Activated CD8-positive, alpha-beta memory T cell treated with anti-CD3 and anti-CD28 coated beads for 48 hours (primary cell): ENCODE data around the gene GPR55.
A peak's percentile ranks its signal among the peaks of the same experiment; 100 is the strongest.

Source experiments
- DNase-seq, 3 experiments: peaks; one replicate each; pipeline ENCODE4 v3.0.0-alpha.2; 2020; ENCODE audit warnings: low read depth in 2 of 3, low spot score in 2 of 3

GPR55 gene

DNA sequence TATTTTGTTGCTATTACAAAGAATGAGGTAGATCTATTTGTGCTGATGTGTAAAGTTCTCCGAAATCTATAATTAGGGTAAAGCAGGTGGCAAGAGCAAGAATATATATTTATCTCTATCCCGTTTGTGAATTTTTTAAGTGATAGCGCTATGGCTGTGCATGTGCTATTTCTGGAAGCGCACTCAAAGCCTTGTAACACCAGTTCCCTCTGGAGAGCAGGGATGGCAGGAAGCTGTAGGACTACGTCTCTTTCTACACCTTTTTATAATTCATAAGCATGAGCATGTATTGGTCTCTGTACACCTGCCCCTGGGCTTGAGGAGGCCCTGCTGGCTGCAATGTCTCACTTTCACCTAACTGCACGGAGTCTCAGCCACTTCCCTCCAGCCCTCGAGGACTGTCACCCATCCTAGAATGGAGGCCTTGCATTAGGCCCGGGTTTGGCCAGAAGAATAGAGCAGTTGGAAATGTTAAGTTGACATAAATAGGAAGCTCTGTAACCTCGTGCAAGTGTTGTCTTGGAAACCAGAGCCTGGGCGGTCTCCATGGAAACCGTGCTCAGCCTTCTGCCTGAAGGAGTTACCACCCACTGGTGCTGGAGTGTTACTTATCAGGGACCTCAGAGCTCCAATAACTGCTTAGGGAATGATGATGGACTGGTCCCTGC lies 39.4 kb downstream of the GPR55 start:
- DNase-seq = no peak

DNA sequence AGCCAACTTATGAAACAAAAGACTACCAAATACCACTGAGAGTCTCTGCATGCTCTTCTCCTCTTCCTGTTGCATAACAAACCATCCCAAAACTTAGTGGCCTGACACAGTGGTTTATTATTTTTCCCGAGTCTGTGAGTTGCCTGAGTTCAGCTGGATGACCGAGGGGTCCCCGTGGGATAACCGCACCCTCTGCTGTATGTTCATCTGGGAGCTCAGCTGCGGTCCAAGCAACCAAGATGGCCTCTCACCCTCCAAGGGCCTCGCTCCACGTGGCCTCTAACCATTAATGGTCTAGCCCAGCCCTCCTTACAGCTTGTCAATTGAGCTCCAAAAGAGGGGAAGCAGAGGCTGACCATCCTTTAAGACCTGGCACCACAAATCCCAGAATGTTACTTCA lies 43.2 kb downstream of the GPR55 start:
- DNase-seq = no peak

DNA sequence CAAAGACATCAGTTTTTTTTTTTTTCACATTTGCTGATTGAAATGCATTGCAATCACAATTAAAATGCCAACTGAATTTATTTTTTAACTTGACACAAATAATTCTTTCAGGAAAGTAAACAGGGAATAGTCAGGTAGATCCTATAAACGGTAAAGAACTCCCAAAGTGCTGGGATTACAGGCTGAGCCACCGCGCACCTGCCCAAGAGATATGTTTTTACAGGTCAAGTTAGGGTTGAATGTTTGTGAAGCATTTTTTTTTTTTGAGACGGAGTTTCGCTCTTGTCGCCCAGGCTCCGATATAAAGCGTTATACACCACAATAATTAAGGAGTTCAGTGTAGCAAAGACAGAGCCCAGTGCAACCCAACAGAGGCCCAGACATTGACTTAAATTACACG lies 45.2 kb downstream of the GPR55 start:
- DNase-seq = no peak

DNA sequence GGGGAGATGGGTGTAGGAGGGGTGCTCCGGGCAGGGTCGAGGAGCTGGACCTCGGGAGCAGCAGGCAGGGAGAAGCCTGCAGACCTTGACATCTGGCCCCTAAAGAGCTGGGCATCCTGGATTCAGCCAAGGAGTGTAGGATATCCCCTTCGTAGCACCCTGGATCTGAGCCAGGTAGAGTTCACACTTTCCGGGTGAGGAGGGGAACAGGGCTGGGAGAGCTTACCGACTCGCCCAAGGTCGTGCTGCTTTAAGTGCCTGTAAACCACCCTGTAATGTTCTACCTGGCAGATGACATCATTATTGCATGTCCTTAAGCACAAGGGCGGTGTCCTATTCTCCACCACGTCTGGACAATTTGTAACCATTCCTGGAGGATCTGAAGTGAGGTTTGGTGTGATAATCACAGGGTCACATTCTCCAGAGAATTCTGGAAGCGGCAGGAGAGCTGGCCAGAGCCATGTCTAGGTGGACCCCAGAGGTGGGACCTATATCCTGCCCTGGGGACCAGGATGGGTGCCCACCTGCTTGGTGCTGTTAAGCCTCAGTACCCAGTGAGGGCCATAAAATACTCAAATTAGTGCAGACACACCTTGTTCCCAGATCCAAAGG lies 45.7 kb downstream of the GPR55 start:
- DNase-seq = no peak

DNA sequence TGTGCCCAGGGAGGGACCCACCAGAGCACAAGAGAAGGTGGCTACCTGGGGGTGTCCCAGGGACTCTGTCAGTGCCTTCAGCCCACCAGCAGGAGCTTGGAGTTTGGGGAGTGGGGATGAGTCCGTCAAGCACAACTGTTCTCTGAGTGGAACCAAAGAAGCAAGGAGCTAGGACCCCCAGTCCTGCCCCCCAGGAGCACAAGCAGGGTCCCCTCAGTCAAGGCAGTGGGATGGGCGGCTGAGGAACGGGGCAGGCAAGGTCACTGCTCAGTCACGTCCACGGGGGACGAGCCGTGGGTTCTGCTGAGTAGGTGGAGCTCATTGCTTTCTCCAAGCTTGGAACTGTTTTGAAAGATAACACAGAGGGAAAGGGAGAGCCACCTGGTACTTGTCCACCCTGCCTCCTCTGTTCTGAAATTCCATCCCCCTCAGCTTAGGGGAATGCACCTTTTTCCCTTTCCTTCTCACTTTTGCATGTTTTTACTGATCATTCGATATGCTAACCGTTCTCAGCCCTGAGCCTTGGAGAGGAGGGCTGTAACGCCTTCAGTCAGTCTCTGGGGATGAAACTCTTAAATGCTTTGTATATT lies 46.3 kb downstream of the GPR55 start:
- DNase-seq = no peak

DNA sequence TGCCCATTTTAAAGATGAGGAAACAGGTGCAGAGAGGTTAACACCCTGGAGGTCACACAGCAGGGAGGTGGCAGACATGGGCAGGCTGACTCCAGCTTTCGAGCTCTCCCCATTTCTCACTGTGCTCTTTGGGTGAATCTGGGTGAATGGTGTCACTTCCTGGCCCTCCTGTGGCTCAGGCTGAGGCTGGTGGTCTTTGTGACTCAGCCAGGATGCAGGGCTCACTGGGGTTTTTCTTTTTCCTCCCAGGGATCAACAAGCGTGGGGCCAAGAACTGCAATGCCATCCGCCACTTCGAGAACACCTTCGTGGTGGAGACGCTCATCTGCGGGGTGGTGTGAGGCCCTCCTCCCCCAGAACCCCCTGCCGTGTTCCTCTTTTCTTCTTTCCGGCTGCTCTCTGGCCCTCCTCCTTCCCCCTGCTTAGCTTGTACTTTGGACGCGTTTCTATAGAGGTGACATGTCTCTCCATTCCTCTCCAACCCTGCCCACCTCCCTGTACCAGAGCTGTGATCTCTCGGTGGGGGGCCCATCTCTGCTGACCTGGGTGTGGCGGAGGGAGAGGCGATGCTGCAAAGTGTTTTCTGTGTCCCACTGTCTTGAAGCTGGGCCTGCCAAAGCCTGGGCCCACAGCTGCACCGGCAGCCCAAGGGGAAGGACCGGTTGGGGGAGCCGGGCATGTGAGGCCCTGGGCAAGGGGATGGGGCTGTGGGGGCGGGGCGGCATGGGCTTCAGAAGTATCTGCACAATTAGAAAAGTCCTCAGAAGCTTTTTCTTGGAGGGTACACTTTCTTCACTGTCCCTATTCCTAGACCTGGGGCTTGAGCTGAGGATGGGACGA lies 47.1 kb downstream of the GPR55 start:
- DNase-seq = peak in 1 of 3 experiments; percentile 62

DNA sequence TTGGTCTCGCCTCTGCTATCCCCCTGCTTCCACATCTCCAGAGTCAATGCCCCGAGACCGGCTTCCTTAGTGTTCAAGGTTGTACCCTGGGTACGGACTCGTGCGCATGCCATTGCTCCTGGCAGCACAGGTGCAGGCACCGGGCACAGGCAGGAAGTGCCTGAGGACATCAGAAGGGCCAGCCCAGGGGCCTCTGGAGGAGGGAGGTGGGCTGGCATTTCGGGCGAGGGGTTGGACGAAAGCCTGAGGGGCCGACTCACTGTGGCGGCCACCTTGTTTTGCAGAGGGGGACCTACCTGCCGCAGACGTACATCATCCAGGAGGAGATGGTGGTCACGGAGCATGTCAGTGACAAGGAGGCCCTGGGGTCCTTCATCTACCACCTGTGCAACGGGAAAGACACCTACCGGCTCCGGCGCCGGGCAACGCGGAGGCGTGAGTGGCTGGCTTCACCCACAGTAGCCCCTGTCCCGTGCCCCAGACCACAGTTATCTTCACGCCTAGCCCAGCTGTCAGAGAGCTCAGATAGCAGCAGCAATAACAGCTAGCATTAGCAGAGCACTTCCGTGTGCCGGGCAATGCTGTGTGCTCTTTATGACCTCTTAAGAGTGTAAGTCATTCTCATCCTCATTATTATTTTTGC lies 47.8 kb downstream of the GPR55 start:
- no peak for DNase-seq

DNA sequence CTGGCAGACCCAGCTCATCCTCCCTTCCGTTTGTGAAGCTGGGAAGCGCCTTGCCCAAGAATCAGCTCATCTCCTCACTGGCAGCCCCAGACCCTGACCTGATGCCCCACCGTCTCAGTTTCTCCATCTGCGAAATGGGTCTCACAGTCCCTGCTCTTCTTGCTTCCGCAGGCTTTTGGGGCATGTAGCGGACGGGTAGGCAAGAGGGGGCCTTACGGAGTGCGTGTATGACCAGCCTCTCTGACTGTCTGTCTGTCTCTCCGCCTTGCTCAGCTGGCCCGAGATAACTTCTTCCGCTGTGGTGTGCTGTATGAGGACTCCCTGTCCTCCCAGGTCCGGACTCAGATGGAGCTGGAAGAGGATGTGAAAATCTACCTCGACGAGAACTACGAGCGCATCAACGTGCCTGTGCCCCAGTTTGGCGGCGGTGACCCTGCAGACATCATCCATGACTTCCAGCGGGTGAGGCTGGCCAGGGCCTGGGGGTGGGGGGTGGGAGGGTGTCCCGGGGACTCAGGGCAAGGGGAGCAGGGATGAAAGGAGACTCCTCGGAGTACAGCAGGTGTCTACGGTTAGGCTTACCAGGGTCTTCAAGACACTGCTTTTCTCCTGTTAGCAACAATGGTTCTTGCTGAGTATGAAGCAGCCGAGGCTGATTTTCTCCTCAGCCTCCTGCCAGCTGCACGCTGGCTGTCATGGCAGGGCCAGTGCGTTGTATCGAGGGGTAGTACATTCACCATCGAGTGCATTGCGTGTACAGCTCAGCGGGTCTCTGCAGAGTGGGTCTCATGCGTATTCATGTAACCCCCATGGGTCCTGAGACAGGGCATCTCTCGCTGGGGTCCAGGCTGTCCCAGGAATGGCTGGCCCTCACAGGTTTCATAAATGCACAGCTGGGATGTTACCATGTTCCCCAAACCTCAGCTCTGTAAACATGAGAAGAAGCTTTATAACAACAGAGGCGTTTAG lies 49.4 kb downstream of the GPR55 start:
- no peak for DNase-seq

DNA sequence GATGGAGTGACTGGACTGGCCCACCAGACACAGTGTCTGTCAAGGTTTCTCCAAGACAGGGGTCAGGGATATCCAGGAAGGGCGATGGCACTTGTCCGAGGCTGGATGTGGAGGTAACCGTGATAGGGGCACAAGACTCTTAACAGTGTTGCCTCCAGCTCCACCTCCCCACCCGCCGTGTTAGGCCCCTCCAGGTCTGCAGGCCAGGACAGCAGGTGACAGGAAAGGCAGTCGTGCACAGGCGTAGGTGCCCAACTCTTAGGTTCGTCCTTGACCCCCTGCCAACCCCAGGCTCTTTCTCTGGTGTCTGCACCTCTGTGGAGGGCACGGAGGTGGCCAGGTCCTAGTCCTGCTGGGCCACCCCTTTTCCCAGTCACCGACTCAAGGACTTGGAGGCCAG lies 50.2 kb downstream of the GPR55 start:
- DNase-seq = no peak

DNA sequence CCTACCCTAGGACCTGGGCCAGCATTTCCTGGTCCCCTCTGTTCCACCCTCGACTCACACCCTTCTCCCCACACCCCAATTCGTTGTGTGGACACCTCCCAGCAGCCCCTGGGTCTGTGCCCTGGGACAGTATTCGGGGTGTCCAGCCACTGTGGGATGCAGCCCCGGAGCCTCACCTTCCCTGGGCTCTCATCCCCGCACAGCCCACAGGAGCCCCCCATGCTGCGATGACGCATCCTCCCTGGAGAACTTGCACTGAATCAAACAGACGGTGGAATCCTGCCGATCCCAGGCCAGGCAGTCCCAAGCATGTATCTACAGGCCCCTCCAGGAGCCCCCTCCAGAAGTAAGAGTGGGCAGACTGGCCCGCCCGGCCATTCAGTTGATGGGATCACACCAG lies 50.6 kb downstream of the GPR55 start:
- DNase-seq = no peak

DNA sequence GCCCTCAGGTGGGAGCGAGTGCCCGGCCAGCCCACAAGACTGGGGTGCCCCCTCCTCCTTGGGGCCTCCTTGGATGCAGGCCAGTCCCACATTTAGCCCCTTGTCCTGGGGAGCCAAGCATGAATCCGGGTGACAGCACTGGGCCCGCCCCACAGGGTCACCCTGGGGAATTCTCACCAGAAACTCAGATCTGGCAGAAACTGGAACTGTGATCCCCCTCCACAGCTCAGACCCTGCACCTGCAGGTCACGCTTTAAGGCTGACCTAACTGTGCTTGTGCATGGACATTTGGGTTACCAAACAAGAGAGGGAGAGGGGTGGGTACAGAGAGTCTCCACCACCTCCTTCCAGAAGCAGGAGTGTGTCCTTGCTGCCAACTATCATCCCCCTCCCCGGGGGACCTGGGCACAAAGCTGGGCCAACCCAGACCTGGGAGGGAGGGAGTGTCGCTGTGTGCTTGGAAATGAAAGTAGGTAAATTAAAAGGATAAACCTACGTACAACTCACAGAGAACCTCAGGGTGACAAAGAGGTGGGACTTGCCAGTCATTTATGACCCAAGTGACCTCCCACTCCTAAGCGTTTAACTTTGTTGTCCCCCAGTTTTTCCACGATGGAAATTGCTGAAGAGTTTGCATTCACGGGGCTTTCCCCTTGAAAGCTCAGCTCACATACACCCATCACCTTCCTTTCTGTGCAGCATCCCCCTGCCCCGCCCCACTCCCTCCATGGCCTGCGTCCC lies 51.2 kb downstream of the GPR55 start:
- no peak for DNase-seq

DNA sequence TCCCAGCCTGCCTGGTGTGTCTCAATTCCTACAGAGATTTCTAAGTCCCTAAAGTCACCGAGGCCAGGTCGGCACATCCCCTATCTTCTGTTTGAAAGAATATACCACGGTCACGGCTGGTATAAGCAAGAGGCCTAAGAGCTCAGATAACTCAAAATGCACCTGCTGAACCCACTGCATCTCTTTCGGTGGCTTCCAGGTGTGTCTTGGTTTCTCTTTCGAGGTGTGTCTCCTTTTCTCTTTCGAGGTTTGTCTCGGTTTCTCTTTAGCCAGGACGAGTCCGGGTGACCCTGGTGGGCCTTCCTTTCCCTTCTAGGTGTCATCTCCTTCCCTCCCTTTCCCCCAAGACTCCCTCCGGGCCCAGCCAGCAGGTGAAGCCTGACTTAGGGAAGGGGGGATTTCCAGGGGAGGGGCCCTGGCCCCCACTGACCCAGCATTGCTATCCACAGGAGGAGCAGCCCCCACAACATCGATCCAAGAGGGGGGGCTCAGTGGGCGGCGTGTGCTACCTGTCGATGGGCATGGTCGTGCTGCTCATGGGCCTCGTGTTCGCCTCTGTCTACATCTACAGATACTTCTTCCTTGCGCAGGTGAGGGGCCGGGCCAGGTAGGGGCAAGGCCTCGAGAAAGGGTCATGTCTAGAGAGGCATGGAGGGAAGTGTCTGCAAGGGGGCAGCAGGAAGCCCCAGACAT lies 51.9 kb downstream of the GPR55 start:
- DNase-seq = no peak

DNA sequence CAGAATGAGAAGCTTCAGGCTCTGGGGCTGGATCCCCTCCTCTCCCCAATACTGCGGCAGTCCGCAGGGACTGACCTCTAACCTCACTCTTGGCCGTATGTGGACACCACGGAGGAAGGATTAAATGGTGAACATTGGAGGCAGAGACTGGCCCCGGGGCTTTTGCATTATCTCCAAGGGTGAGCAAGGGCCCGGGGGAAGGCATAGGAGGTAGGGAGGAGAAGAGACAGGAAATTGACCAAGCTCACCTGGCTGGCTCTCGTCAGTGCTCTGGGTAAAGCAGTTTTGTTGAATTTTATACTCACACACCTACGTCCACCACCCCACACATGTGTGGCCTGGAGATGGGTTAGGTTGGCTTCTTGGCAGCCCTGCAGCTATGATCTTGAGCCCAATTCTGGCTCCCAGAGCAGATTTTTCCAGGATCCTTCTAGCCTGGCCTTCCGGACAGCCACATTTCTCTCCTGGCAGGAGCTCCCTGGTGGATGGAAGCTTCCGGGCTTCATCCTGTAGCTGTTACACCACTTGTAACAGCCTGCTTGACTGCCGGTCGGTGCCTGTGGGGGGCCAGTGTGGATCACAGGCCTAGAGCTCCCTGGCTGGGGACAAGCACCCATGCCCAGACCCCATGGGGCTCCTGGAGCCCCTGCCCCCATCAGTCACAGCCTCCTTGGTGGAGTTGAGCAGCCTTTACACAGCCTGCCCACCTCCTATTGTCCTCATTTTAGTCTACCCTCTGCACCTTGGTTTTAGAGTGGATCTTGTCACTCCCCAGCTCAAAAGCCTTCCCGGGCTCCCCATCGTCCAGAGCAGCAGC lies 52.7 kb downstream of the GPR55 start:
- no peak for DNase-seq

DNA sequence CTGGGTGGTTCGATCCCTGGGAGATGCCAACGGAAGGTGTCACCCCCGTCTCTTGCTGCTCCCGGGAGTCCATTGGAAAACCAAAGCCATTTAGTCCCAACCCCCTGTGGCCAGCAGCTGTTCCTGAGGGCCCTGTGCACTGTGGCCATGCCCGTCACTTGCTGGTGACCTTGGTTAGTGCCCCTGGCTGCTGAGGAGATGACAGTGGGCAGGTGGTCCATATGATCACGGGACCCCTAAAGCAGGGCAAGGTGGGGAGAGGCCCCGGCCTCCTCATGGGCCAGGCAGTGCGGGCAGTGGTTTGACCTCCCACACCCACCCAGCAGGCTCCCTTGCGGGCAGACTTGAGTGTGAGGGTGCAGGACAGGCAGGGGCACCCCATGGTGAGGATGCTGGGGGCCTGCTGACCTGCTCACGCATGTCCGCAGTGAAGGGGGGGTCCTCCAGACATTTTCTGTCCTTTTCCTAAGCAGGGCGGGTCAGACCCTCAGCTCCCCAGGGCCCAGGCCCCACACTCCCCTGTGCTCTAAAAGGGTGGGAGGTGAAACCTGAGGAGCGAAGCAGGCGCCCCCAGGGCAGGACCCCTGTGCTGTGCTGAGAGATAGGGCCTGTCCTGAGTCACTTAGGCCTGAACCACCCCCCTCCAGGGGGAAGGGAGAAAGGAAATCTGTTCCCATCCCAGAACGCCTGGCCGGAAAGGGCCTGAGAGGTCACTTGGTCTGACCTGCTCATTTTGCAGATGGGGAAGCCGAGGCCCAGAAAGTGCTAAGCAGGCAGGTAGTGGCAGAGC lies 53.5 kb downstream of the GPR55 start:
- no peak for DNase-seq

DNA sequence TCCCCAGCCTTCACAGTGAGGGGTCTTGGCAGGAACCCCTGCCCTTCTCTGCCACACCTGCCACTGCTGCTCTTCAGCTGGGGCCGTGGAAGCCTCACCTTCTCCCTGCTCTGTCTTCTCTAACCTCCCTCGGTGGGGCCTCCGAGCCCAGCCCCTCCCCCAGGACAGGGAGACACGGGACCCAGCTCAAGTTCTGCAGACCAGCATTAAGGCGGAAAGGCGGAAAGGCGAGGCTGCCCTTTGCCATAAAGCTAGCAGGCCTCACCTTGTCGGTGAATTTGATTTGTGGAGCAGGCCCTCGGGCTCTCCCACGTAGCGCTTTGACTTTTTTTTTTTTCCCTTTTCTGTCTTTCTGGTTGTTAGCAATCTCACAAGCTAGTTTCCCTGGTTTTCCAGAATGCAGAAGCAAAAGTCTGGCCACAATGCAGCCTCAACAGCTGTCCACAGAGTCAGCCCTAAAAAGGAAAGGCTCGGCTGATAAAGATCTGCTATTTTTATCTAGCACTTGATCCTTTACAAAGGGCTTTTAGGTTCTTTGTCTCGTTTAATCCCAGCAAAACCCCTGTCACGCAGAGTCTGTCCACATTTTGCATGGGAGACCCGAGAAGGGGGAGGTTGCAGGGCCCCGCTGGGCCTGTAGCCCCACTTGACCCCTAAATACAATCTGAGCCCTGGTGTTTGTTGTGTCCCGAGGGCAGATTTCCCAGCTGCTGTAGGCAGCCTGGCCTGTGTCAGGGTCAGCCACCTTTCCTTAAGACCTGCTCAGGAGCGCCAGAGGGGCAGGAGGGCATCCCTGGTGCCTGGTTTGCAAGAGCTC lies 54.3 kb downstream of the GPR55 start:
- no peak for DNase-seq

DNA sequence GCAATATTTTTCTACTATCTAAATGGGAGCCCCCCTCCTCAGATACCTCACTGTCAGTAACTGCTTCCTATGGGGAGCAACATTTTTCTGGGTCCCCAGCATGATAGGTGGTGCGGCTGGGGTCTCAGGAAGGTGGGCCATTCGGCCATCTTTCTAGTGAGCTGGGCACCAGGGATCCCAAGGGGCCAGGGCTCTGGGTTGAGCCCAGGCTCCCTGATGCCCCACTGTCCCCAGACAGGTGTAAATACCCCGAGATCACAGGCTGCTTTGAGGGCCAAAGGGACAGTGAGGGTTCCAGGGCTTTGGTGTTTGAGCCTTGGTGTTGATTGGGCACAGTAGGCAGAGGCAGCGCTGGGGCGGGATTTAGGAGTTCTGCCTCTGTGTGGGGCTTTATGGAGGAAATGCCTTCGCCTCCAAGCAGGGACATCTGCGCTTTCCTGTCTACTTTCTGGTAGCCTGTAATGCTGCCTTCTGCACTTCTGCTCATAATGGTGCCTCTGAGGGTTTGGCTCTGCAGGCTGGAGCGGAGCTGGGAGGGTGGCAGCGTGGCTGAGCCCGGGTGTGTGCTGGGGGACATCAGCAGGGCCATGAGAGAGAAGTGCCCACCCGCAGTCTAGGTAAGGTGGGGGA lies 55.0 kb downstream of the GPR55 start:
- no peak for DNase-seq
